HEK293T (cell line): ENCODE measurements around the gene DPH2.

Source experiments
- CTCF ChIA-PET: fragments of 350-600 bp; formaldehyde crosslinking; extraction: SDS; loops from one replicate; lab custom pipeline; 2021; ENCODE audit warnings: antibody characterized with exemption, inconsistent platforms; lab: Yijun Ruan, JAX
- POLR2A ChIA-PET: fragments of 350-600 bp; formaldehyde crosslinking; extraction: SDS; loops from one replicate; lab custom pipeline; 2020; ENCODE audit warnings: antibody characterized with exemption, inconsistent platforms; lab: Yijun Ruan, JAX
- DNase-seq: peaks from one replicate; pipeline ENCODE4 v3.0.0; 2012; ENCODE audit warnings: mixed read lengths; ENCODE audit errors: extremely low spot score
- ARNT ChIP-seq: fragments of 450-650 bp; IDR thresholded peaks from 2 replicates; pipeline ENCODE4 v1.6.1; 2017; ENCODE audit warnings: mild to moderate bottlenecking
- BHLHE40 ChIP-seq: fragments of 450-650 bp; IDR thresholded peaks from 2 replicates; pipeline ENCODE4 v1.6.1; 2016; ENCODE audit warnings: mild to moderate bottlenecking, moderate library complexity, borderline replicate concordance
- CTBP1 ChIP-seq: fragments of 450-650 bp; IDR thresholded peaks from 2 replicates; pipeline ENCODE4 v1.6.1; 2016; ENCODE audit warnings: borderline replicate concordance
- ELF4 ChIP-seq: fragments of 450-650 bp; IDR thresholded peaks from 2 replicates; pipeline ENCODE4 v1.6.1; 2017; ENCODE audit warnings: antibody characterized with exemption
- FOXA1 ChIP-seq: fragments of 450-650 bp; IDR thresholded peaks from 2 replicates; pipeline ENCODE4 v1.6.1; 2016; ENCODE audit warnings: mild to moderate bottlenecking
- FOXK2 ChIP-seq: fragments of 450-650 bp; IDR thresholded peaks from 2 replicates; pipeline ENCODE4 v1.6.1; 2016; ENCODE audit warnings: mild to moderate bottlenecking
- FOXM1 ChIP-seq: fragments of 450-650 bp; IDR thresholded peaks from 2 replicates; pipeline ENCODE4 v1.6.1; 2017; ENCODE audit warnings: mild to moderate bottlenecking, borderline replicate concordance
- HDGF ChIP-seq: fragments of 450-650 bp; IDR thresholded peaks from 2 replicates; pipeline ENCODE4 v1.6.1; 2017; ENCODE audit warnings: antibody characterized with exemption, borderline replicate concordance
- L3MBTL2 ChIP-seq: fragments of 450-650 bp; conservative IDR thresholded peaks from 2 replicates; pipeline ENCODE4 v1.6.1; 2016; ENCODE audit warnings: mild to moderate bottlenecking
- LEF1 ChIP-seq: fragments of 450-650 bp; IDR thresholded peaks from 2 replicates; pipeline ENCODE4 v1.6.1; 2017; ENCODE audit warnings: mild to moderate bottlenecking, borderline replicate concordance
- NFRKB ChIP-seq: fragments of 450-650 bp; IDR thresholded peaks from 2 replicates; pipeline ENCODE4 v1.6.1; 2016; ENCODE audit warnings: mild to moderate bottlenecking, moderate library complexity
- PKNOX1 ChIP-seq: fragments of 450-650 bp; IDR thresholded peaks from 2 replicates; pipeline ENCODE4 v1.6.1; 2016
- SP1 ChIP-seq: fragments of 450-650 bp; IDR thresholded peaks from 2 replicates; pipeline ENCODE4 v1.6.1; 2017
- SUZ12 ChIP-seq: fragments of 450-650 bp; IDR thresholded peaks from 2 replicates; pipeline ENCODE4 v1.6.1; 2016; ENCODE audit warnings: mild to moderate bottlenecking
- TARDBP ChIP-seq: fragments of 450-650 bp; IDR thresholded peaks from 2 replicates; pipeline ENCODE4 v1.6.1; 2016
- ZNF384 ChIP-seq: fragments of 450-650 bp; IDR thresholded peaks from 2 replicates; pipeline ENCODE4 v1.6.1; 2016

Gene DPH2

GRCh38 chr1:43965316-43965715, 4.5 kb upstream of the DPH2 start:
- ChIA-PET CTCF (no interaction called here), POLR2A (interaction anchor here (1.3 kb wide), 1 partner anchor 9 kb away, joined by 5 read pairs; the partner anchor contains the start of gene ATP6V0B)
- no peak for DNase-seq
- TF ChIP-seq SP1 (no peak), L3MBTL2 (no peak), FOXA1 (no peak), BHLHE40 (no peak), ZNF384 (no peak), SUZ12 (no peak), NFRKB (no peak), LEF1 (no peak), PKNOX1 (no peak), TARDBP (no peak), FOXM1 (no peak), FOXK2 (no peak), ELF4 (no peak), CTBP1 (no peak), HDGF (no peak)

- ChIA-PET CTCF (interaction anchor here (0.5 kb wide), 1 partner anchor 79 kb away, joined by 3 read pairs; no protein-coding TSS in a partner anchor), POLR2A (no interaction called here)
- no peak for DNase-seq
- TF ChIP-seq FOXA1: no peak
- no peak for TF ChIP-seq FOXK2
- no peak for TF ChIP-seq LEF1
- TF ChIP-seq PKNOX1: no peak
- no peak for TF ChIP-seq SUZ12
Measured at GRCh38 chr1:43968348-43968948, 1.4 kb upstream of the DPH2 start.

GRCh38 chr1:43969416-43969745, 429 bp upstream of the DPH2 start:
- ChIA-PET CTCF (interaction anchor here (0.6 kb wide), 1 partner anchor 57 kb away, joined by 3 read pairs; no protein-coding TSS in a partner anchor), POLR2A (no interaction called here)
- no peak for DNase-seq
- no peak for TF ChIP-seq ARNT
- TF ChIP-seq FOXA1: no peak
- TF ChIP-seq CTBP1: no peak
- TF ChIP-seq NFRKB: no peak
- TF ChIP-seq HDGF: no peak
- TF ChIP-seq TARDBP: no peak
- no peak for TF ChIP-seq SUZ12
- no peak for TF ChIP-seq FOXM1
- no peak for TF ChIP-seq ELF4
- no peak for TF ChIP-seq SP1
- no peak for TF ChIP-seq PKNOX1

- TF ChIP-seq FOXK2 (no peak), ARNT (no peak), LEF1 (no peak)
- POLR2A ChIA-PET: interaction anchor here (0.6 kb wide), 1 partner anchor 35 kb away, joined by 3 read pairs; no protein-coding TSS in a partner anchor
- CTCF ChIA-PET: no interaction called here
- DNase-seq: no peak
Measured at GRCh38 chr1:43970502-43970901, 692 bp downstream of the DPH2 start.

GRCh38 chr1:43970911-43971310, 1.1 kb downstream of the DPH2 start:
- POLR2A ChIA-PET: interaction anchor here (0.6 kb wide), 1 partner anchor 35 kb away, joined by 3 read pairs; no protein-coding TSS in a partner anchor
- CTCF ChIA-PET: no interaction called here
- no peak for TF ChIP-seq FOXA1
- no peak for TF ChIP-seq L3MBTL2
- TF ChIP-seq BHLHE40: no peak
- TF ChIP-seq FOXK2: no peak
- no peak for TF ChIP-seq FOXM1
- no peak for TF ChIP-seq NFRKB
- TF ChIP-seq HDGF: no peak
- TF ChIP-seq ZNF384: no peak
- no peak for DNase-seq

GRCh38 chr1:43971336-43971980, 1.6 kb downstream of the DPH2 start:
- ChIA-PET POLR2A (interaction anchor here (0.8 kb wide), 1 partner anchor 1125 kb away, joined by 3 read pairs; the partner anchor contains the start of gene ZNF691), CTCF (interaction anchor here (0.6 kb wide), 1 partner anchor 203 kb away, joined by 3 read pairs; no protein-coding TSS in a partner anchor)
- TF ChIP-seq PKNOX1: no peak
- TF ChIP-seq SP1: no peak
- TF ChIP-seq LEF1: no peak
- no peak for TF ChIP-seq CTBP1
- no peak for TF ChIP-seq FOXM1
- TF ChIP-seq BHLHE40: no peak
- DNase-seq: no peak
